Measurements from ENCODE around the gene C1orf21.

DNA sequence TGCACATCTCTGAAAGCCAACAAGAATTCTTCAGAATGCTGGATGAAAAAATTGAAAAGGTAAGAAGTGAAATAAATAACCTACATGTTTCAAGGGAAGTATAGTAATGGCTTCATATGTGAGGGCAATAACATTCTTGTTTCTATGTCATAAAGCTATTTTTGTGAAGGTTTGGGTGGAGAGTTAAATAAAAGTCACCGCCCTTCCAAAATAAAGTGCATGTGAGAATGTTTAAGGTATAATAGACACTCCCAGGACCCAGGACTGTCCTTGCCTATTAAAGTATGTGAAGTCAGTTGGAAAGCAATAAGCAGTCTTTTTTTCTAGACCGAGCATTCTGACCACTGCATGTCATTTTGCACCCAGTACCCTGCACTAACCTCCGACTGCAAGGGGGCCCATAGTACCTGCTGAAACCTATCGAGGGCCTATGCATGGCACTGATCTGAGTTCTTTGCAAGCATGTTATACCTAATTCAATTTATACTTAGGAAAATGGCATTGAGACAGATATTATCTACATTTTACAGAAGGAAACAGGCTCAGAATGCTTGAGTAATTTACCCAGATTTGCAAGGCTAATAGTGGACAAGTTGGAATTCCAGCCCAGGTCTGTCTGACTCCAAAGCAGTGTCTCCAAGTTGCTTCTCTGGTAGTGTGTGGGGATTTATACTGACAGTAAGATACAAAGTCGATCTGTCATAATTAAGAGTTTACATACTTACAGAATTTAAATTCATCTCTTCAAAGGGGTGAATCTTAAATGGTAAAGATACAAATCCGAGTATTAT lies 211.8 kb downstream of the C1orf21 start:
- TF ChIP-seq GATA2 (IDR thresholded peaks at IDR 0.05; ENCODE audit: insufficient read depth, insufficient read length, low read depth, low read length) = no peak
- TF ChIP-seq, protein P1, sequence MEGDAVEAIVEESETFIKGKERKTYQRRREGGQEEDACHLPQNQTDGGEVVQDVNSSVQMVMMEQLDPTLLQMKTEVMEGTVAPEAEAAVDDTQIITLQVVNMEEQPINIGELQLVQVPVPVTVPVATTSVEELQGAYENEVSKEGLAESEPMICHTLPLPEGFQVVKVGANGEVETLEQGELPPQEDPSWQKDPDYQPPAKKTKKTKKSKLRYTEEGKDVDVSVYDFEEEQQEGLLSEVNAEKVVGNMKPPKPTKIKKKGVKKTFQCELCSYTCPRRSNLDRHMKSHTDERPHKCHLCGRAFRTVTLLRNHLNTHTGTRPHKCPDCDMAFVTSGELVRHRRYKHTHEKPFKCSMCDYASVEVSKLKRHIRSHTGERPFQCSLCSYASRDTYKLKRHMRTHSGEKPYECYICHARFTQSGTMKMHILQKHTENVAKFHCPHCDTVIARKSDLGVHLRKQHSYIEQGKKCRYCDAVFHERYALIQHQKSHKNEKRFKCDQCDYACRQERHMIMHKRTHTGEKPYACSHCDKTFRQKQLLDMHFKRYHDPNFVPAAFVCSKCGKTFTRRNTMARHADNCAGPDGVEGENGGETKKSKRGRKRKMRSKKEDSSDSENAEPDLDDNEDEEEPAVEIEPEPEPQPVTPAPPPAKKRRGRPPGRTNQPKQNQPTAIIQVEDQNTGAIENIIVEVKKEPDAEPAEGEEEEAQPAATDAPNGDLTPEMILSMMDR (IDR thresholded peaks at IDR 0.05; ENCODE audit: extremely low read depth in 1 of 2, insufficient read depth in 1 of 2, low read depth in 1 of 2, low read length in 2 of 2) = no peak
- TF ChIP-seq, protein P2, sequence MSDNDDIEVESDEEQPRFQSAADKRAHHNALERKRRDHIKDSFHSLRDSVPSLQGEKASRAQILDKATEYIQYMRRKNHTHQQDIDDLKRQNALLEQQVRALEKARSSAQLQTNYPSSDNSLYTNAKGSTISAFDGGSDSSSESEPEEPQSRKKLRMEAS (IDR thresholded peaks at IDR 0.05; ENCODE audit: insufficient read depth, insufficient read length) = no peak
- no peak for TF ChIP-seq FOS (IDR thresholded peaks at IDR 0.05; ENCODE audit: borderline replicate concordance, insufficient read depth, low read length)
- no peak for TF ChIP-seq POLR2A (IDR thresholded peaks at IDR 0.05; ENCODE audit: low read depth, low read length)
- no peak for TF ChIP-seq EZH2 (IDR thresholded peaks at IDR 0.05; ENCODE audit: borderline replicate concordance, low read depth, low read length, severe bottlenecking)
